Central memory CD8-positive, alpha-beta T cell (primary cell): Measurements from ENCODE around the gene MDM4.

Experiments used
- ATAC-seq: fragments of 150-1000 bp; cut with Tn5 transposase; replicated peaks from 2 replicates; pipeline ENCODE4 v1.10.0; 2022; ENCODE audit warnings: mild to moderate bottlenecking, moderate FRiP score, moderate number of reproducible peaks; ENCODE audit not compliant: poor library complexity, severe bottlenecking; ENCODE audit errors: extremely low read depth
- DNase-seq, 2 donors: peaks; one replicate each; pipeline ENCODE4 v3.0.0; 2021; ENCODE audit warnings: low spot score in 2 of 2
- H3K27ac Mint-ChIP-seq: one replicate; pipeline ENCODE4 v1.8.0; 2022; ENCODE audit warnings: low read depth, mild to moderate bottlenecking, moderate library complexity, mixed read lengths
- H3K27me3 Mint-ChIP-seq: one replicate; pipeline ENCODE4 v1.8.0; 2022; ENCODE audit warnings: mixed read lengths
- H3K36me3 Mint-ChIP-seq: one replicate; pipeline ENCODE4 v1.8.0; 2022; ENCODE audit warnings: mild to moderate bottlenecking, moderate library complexity, mixed read lengths; ENCODE audit not compliant: insufficient read depth
- H3K4me1 Mint-ChIP-seq: one replicate; pipeline ENCODE4 v1.8.0; 2022; ENCODE audit warnings: mixed read lengths
- H3K4me3 Mint-ChIP-seq: one replicate; pipeline ENCODE4 v1.8.0; 2022; ENCODE audit warnings: mild to moderate bottlenecking, moderate library complexity, mixed read lengths
- H3K9me3 Mint-ChIP-seq: one replicate; pipeline ENCODE4 v1.8.0; 2022; ENCODE audit warnings: mixed read lengths

The MDM4 gene

DNA sequence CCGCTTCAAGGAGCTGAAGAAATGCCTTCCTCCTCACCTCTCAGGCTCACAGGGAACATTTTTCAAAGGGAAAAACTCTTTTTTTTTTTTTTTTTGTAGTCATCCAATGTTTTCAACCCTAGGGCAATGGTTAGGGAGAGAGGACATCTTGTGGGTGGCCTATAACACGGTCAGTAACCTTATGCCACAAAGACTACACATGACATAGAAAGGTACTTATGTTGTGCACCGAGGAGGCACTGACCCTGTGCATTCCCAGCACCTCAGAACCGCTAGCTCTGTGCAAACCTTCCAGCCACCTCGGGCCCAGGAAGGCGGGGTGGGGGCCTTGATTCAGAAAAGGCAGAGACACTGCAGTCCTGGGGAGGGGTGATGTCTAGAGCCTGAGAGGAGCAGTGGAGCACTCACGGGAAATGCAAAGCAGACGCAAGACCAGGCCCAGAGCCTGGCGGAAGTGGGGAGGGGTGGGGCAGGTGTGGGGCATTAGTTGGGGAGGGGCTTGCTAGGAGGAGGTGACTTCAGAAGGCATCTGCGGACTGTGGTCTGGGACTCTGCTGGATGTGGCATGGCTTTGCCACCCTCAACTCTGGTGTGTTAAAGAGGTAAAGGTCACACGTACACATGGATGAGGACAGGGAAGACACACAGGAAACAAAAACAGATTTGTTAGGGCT, 68.6 kb downstream of the MDM4 start:
- peaks cover 7% of the 10 kb centered on the region for H3K4me1 Mint-ChIP-seq
- H3K36me3 Mint-ChIP-seq = peaks cover 7% of the 10 kb centered on the region
- no peaks in the 10 kb centered on the region for H3K27me3 Mint-ChIP-seq
- peak overlapping the region; percentile 46 for H3K4me3 Mint-ChIP-seq
- peak overlapping the region; percentile 46 for H3K27ac Mint-ChIP-seq
- DNase-seq = peak in 1 of 2 donors; percentile 16
- peak; percentile 79 for ATAC-seq
- no peaks in the 10 kb centered on the region for H3K9me3 Mint-ChIP-seq

DNA sequence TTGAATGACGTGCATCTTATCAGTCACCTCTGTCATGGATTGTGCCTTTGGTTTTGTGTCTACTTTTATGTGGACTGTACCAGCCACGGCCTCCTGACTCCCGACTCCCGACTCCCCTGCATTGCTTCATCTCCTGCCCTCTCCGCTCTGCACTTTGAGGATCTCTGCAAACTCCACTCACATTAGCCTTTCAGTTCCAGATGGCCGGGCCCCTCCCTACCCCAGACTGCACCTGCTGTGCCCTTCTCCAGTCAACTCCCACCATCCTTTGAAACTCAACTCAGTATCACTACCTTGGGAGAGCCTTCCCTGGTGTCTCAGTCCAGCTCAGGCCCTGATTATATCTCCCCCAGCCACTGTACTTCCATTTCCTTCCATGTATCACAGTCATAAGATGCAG, 71.4 kb downstream of the MDM4 start:
- Mint-ChIP-seq H3K27ac (no peak overlapping the region), H3K27me3 (no peaks in the 10 kb centered on the region), H3K9me3 (no peaks in the 10 kb centered on the region)

DNA sequence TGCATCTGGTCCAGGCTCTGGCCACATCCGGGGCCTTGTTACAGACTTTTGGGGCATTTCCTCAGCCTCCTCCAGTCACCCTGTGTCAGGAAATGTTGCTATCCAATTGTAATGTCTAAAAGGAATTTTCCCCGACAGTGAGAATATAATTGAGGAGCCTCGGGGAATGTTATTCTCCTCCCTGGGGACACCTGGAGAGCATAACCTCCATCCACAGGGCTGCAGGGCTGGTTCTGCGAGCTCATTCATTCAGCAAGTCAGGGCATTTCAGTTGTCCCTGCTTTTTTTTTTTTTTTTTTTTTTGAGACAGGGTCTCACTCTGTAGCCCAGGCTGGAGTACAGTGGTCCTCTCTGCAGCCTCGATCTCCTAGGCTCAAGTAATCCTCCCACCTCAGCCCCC, 72.6 kb downstream of the MDM4 start:
- no peak for DNase-seq
- H3K4me1 Mint-ChIP-seq = no peaks in the 10 kb centered on the region

More for the DNA sequence above, 71.4 kb downstream of the MDM4 start:
- Mint-ChIP-seq H3K4me1 (no peaks in the 10 kb centered on the region), H3K4me3 (no peak overlapping the region), H3K36me3 (peaks cover under 1% of the 10 kb centered on the region)
- ATAC-seq = no peak
- DNase-seq = no peak

GRCh38 chr1:204589409-204590038, 73.3 kb downstream of the MDM4 start:
- Mint-ChIP-seq H3K4me3 (no peak overlapping the region), H3K27ac (no peak overlapping the region), H3K27me3 (no peaks in the 10 kb centered on the region), H3K4me1 (no peaks in the 10 kb centered on the region), H3K36me3 (no peaks in the 10 kb centered on the region), H3K9me3 (no peaks in the 10 kb centered on the region)
- no peak for DNase-seq
- ATAC-seq = no peak

More for the DNA sequence above, 72.6 kb downstream of the MDM4 start:
- H3K27me3 Mint-ChIP-seq = no peaks in the 10 kb centered on the region
- no peaks in the 10 kb centered on the region for H3K9me3 Mint-ChIP-seq
- H3K27ac Mint-ChIP-seq = no peak overlapping the region
- H3K4me3 Mint-ChIP-seq = no peak overlapping the region
- ATAC-seq = no peak
- no peaks in the 10 kb centered on the region for H3K36me3 Mint-ChIP-seq

DNA sequence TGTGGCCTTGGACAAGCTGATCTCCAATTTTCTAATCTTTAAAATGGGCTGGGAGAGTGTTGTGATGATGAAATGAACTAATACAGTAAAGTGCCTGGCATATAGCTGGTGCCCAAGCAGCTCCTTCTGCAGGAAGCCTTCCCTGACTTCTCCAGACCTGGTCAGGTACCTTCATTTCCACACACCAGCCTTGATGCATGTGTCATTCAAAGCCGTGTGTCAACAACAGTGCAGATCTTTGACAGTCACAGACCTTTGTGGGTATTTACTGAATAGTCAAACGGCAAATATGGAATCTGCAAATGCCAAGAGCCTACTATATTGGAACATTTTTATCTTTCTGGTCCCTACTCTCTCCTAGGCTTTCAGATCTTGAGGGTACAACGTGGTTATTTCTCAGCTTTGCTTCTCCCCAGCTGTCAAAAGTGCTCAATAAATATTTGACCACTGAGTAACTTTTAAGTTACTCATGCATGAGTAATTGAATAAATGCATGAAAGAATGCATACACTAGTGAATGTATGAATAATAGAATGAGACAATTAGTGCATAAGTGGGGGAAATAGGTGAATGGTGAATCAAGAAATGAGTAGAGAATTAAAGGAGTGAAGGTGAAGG, 75.4 kb downstream of the MDM4 start:
- ATAC-seq = no peak
- H3K4me1 Mint-ChIP-seq = no peaks in the 10 kb centered on the region

DNA sequence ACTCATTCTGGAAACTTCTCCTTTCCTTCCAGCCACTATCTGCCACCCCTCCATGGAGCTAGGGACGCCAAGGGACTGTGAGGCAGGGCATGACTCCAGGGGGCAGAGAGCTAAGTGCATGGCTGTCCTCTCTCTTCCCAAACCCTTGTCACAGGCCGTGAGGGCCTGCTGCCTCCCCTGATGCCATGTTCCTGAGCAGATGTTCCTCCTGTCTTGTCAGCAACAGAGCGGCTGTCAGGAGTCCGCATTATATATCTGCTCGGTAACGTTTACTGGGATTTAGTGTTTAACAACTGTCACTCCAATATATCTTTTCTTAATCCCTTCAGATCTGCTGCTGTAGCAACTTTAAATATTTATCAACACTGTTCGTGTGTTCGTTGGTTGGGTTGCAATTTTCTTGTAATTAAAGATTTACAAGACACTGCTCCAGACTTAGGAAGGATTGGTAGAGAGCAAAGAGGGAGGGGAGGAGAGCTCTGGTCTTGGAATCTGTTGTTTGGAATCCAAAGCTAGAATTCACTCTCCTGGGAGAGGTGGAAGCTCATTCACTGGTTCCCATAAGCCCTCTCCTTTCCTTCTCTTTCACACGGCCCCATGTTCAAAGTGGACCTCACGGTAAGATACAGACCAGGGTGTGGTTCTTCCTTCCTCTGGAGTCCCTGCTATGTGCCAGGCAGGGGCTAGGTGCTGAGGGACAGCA, 76.2 kb downstream of the MDM4 start:
- Mint-ChIP-seq H3K27me3 (no peaks in the 10 kb centered on the region), H3K9me3 (no peaks in the 10 kb centered on the region), H3K27ac (peak overlapping the region; percentile 45), H3K4me1 (no peaks in the 10 kb centered on the region), H3K4me3 (no peak overlapping the region), H3K36me3 (peaks cover 4% of the 10 kb centered on the region)
- DNase-seq (no peak), ATAC-seq (no peak)

More for the DNA sequence above, 75.4 kb downstream of the MDM4 start:
- Mint-ChIP-seq H3K4me3 (no peak overlapping the region), H3K27me3 (no peaks in the 10 kb centered on the region), H3K9me3 (no peaks in the 10 kb centered on the region), H3K27ac (no peak overlapping the region), H3K36me3 (peaks cover 3% of the 10 kb centered on the region)
- no peak for DNase-seq

- Mint-ChIP-seq H3K9me3 (no peaks in the 10 kb centered on the region), H3K27me3 (no peaks in the 10 kb centered on the region)
- ATAC-seq = no peak
These were observed 82.2 kb downstream of the MDM4 start for GRCh38 chr1:204598319-204598969.

DNA sequence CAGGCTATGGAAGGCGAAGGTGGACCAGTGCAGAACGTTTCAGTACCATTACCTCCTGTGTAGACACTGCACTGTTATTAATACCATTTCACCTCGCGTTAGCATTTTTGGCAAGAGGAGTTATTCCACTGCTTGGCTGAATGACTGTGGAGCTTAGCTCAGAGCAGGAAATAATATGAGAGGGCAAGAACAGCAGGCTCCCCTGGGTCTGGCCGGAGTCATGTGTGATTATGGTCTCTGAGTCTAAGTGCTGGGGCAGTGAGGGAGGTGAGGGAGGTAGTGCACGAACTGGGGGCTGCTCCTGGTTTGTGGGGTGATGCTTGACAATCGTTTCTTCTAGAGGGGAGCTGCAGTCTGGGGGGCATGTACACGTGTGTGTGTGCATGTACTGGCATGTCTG, 82.9 kb downstream of the MDM4 start:
- H3K9me3 Mint-ChIP-seq = no peaks in the 10 kb centered on the region
- peaks cover 4% of the 10 kb centered on the region for H3K36me3 Mint-ChIP-seq
- H3K4me1 Mint-ChIP-seq = no peaks in the 10 kb centered on the region
- ATAC-seq = no peak
- no peak overlapping the region for H3K27ac Mint-ChIP-seq
- H3K4me3 Mint-ChIP-seq = no peak overlapping the region
- DNase-seq = no peak
- H3K27me3 Mint-ChIP-seq = no peaks in the 10 kb centered on the region

More at GRCh38 chr1:204598319-204598969, 82.2 kb downstream of the MDM4 start:
- peaks cover 4% of the 10 kb centered on the region for H3K36me3 Mint-ChIP-seq
- no peak overlapping the region for H3K27ac Mint-ChIP-seq
- DNase-seq = no peak
- no peak overlapping the region for H3K4me3 Mint-ChIP-seq
- no peaks in the 10 kb centered on the region for H3K4me1 Mint-ChIP-seq

DNA sequence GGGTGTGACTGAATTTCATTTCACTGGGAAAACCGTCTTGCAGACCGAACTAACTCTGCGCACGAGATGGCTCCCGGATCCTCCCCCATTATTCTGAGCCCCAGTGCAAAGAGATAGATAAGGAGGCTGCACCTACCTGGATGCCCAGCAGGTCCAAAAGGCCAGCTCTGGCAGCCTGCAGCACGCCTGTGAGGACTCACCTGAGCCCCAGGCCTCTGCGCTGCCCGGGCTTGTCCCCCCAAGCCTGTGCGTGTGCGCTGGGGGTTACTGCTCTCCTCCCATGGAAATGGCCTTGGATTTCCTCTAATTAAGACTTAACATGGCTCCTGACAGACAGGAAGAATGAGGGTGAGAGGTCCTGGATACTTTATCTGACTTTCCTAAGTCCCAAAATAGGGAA, 83.4 kb downstream of the MDM4 start:
- H3K4me1 Mint-ChIP-seq = no peaks in the 10 kb centered on the region
- H3K36me3 Mint-ChIP-seq = peaks cover 4% of the 10 kb centered on the region
- no peak overlapping the region for H3K4me3 Mint-ChIP-seq
- H3K27me3 Mint-ChIP-seq = no peaks in the 10 kb centered on the region
- no peak for ATAC-seq
- DNase-seq = no peak
- no peaks in the 10 kb centered on the region for H3K9me3 Mint-ChIP-seq
- no peak overlapping the region for H3K27ac Mint-ChIP-seq

DNA sequence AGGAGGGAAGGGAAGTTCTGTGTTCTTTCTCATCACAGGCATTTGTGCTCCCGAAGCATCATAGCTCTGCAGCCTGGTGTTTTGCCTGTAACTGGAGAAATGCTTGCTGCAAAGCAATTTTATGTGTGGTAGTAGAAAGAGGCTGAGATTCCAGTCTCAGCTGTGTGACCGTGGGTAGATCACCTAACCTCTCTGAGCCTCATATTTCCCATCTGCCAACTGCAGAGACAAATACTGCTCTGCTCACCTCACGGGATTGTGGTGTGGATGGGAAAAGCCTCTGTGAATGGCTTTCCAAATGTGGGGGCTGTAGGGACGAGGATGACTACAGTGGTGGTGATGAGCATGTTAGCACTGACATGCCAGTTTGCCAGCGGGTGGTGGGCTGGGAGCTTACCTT, 84.0 kb downstream of the MDM4 start:
- Mint-ChIP-seq H3K27me3 (no peaks in the 10 kb centered on the region), H3K36me3 (peaks cover 4% of the 10 kb centered on the region), H3K27ac (no peak overlapping the region), H3K4me1 (no peaks in the 10 kb centered on the region), H3K4me3 (no peak overlapping the region), H3K9me3 (no peaks in the 10 kb centered on the region)
- no peak for ATAC-seq
- no peak for DNase-seq

GRCh38 chr1:204600968-204601367, 84.8 kb downstream of the MDM4 start:
- peaks cover 4% of the 10 kb centered on the region for H3K36me3 Mint-ChIP-seq
- ATAC-seq = no peak
- H3K9me3 Mint-ChIP-seq = no peaks in the 10 kb centered on the region
- H3K4me1 Mint-ChIP-seq = no peaks in the 10 kb centered on the region
- no peak for DNase-seq
- peaks cover 3% of the 10 kb centered on the region for H3K27me3 Mint-ChIP-seq
- H3K4me3 Mint-ChIP-seq = no peak overlapping the region
- H3K27ac Mint-ChIP-seq = no peak overlapping the region

DNA sequence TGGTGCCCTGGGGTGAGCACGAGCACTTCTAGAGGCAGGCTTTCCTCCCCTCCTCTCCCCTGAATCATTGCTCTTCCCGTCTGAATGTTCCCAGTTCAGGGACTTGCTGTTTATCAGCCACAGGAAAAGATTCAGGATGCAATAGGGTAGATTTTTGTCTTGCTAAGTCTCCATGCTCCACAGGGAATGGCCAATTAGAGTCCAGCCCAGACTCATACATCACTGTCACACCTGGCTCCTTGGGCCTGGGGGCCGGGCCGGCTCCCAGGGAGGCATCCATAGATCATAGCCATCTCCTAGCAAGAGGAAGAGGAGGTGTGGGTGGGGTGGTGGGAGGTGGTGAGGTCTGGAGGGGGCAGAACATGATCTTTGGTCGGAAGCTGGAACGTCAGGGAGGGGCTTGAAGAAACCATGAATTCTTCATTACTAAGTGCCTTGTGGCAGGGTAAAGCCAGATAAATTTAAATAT, 85.9 kb downstream of the MDM4 start:
- Mint-ChIP-seq H3K4me1 (no peaks in the 10 kb centered on the region), H3K27me3 (peaks cover 15% of the 10 kb centered on the region), H3K27ac (no peak overlapping the region), H3K9me3 (no peaks in the 10 kb centered on the region), H3K4me3 (no peak overlapping the region), H3K36me3 (no peaks in the 10 kb centered on the region)
- DNase-seq (no peak), ATAC-seq (no peak)
